ENCODE data around the gene TBC1D7. TPM values are rescaled to one million over a fixed set of nuclear protein-coding genes. Genes with fewer than 3 reads are reported as not detected.

TBC1D7 gene
- polyA plus RNA-seq, 1 donor from 2014 or later = 15.7 TPM

DNA sequence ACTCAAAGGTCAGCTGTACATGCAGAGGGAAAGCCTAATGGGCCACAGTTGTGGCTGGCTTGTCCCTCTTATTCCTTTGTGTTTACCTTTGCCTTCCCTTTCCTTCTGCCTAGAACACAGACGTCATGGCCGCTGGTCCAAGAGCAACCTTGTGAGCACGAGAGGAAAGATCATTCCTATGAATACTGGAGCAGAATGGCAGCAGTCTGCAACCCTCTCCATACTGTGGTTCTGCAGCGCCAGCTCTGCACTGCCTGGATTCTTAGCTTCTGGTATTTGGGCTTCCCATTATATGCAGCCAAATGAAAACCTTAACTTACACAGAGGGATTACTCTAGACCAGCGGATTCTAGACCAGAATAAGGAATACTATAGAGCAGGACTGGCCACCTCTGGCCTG lies 12.4 kb downstream of the TBC1D7 start:
- Mint-ChIP-seq H3K27me3 (no peaks in the 10 kb centered on the region), H3K36me3 (peaks cover 7% of the 10 kb centered on the region)

DNA sequence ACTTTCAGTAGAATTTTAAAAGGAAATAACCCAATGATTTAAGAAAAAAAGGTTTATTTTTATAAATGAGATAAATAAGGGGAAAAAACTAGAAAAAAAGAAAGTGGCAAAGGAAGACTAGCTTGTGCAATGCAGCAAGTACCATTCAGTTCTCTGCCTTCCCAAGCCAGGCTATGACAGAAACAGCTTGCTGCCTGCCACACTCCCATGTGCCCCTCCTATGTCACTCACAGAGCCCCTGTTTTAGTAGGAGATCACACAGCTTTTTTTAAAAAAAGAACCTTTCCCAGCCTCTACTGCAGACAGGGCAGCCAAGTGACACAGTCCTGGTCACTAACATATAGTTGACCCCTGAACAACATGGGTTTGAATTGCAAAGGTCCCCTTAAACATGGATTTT lies 13.5 kb downstream of the TBC1D7 start:
- Mint-ChIP-seq H3K9me3 (no peaks in the 10 kb centered on the region), H3K4me3 (no peak overlapping the region), H3K27ac (no peak overlapping the region), H3K27me3 (no peaks in the 10 kb centered on the region), H3K36me3 (peaks cover 6% of the 10 kb centered on the region), H3K4me1 (peaks cover 0 to 6% (median 0%) of the 10 kb centered on the region in 3 donors)

More for the DNA sequence above, 12.4 kb downstream of the TBC1D7 start:
- Mint-ChIP-seq H3K27ac (no peak overlapping the region), H3K4me1 (peaks cover 0 to 6% (median 0%) of the 10 kb centered on the region in 3 donors), H3K9me3 (no peaks in the 10 kb centered on the region), H3K4me3 (no peak overlapping the region)

DNA sequence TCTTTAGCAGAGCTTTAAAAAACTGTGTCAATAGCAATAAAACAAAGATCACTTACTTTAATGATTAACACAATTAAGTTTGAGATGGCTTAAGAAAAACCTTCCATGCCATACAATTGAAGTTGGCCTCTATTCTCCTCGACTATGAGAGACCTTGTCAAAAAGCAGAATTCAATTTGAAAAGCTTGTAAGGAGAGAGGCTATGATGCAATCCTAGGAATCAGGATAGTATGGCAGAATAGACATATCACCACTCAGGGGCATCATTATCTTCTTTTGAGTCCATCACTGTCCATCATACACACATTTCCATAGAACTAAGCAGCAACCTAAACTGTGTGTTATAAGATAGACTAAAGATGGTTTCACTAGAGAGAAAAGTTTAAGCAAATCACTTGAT lies 17.2 kb downstream of the TBC1D7 start:
- H3K36me3 Mint-ChIP-seq = peaks cover 19% of the 10 kb centered on the region
- no peaks in the 10 kb centered on the region for H3K27me3 Mint-ChIP-seq
- H3K4me3 Mint-ChIP-seq = no peak overlapping the region
- H3K9me3 Mint-ChIP-seq = no peaks in the 10 kb centered on the region
- no peak overlapping the region for H3K27ac Mint-ChIP-seq
- peaks cover 0 to 6% (median 0%) of the 10 kb centered on the region in 3 donors for H3K4me1 Mint-ChIP-seq

DNA sequence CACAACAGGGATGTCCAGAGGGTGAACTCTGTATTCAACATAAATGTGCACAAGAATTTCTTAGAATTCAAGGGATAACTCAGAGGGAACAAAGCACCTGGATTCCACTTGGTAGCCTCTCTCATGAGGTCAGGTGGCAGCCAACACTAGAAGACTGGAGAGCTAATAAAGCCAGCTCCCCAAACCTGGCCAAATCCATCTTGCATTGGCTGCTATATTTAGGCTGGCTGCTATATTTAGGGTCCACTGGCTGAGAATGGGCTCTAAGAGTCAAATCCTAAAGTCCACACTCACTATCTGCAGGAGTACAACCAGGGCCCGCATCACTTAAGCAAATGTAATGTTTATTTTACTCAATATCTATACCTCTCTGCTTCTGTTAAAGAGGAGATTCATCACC lies 20.0 kb downstream of the TBC1D7 start:
- Mint-ChIP-seq H3K4me3 (no peak overlapping the region), H3K36me3 (peaks cover 16% of the 10 kb centered on the region), H3K4me1 (peaks cover 17 to 27% (median 19%) of the 10 kb centered on the region in 3 donors), H3K27ac (no peak overlapping the region), H3K9me3 (no peaks in the 10 kb centered on the region), H3K27me3 (no peaks in the 10 kb centered on the region)

DNA sequence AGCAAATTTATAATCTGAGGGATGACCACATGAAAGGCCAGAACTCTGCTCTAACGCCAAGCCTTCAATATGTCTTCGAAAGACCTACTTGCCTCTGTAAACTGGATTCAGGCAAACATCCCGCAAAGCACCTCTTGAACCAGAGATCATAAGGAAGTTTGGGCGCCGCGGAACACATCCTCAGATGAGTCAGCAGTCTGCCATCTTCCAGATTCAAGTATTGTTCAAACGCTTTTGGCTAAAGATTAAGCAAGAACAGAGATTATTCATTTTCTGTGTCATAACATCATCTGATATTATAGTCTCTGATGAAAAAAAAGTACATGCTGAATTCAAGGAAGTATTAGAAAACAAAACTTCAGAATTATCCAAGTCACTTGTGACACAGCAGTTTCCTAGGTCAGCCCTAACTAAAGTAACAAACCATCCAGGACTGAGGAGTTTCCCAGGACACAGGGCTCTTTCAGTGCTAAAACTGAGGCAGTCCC lies 20.8 kb downstream of the TBC1D7 start:
- no peaks in the 10 kb centered on the region for H3K27me3 Mint-ChIP-seq
- no peaks in the 10 kb centered on the region for H3K9me3 Mint-ChIP-seq
- no peak overlapping the region for H3K27ac Mint-ChIP-seq
- H3K4me3 Mint-ChIP-seq = no peak overlapping the region
- H3K4me1 Mint-ChIP-seq = peaks cover 25 to 32% (median 27%) of the 10 kb centered on the region in 3 donors
- H3K36me3 Mint-ChIP-seq = peaks cover 16% of the 10 kb centered on the region

DNA sequence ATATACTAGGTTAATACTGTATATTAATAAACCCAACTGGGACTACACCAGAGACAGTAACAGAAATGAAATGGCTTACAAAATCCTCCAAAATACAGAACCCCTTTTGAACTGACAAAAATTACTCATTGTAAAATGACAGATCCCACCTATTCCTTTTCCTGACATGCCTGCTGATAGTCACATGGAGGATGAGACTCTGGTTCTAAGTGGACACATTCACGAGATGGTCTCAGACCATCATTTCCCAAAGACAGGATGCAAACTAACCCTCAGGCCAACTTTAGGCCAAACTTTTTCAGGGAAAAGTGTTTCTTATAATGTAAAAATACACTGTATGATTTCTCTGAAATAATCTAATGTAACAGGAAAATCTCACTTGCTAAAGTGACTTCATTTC lies 22.5 kb downstream of the TBC1D7 start:
- H3K36me3 Mint-ChIP-seq = peaks cover 14% of the 10 kb centered on the region
- peaks cover 26 to 32% (median 31%) of the 10 kb centered on the region in 3 donors for H3K4me1 Mint-ChIP-seq
- H3K9me3 Mint-ChIP-seq = no peaks in the 10 kb centered on the region
- no peak overlapping the region for H3K4me3 Mint-ChIP-seq
- H3K27me3 Mint-ChIP-seq = no peaks in the 10 kb centered on the region
- H3K27ac Mint-ChIP-seq = peak overlapping the region in 2 of 3 donors; percentile 39 to 62

DNA sequence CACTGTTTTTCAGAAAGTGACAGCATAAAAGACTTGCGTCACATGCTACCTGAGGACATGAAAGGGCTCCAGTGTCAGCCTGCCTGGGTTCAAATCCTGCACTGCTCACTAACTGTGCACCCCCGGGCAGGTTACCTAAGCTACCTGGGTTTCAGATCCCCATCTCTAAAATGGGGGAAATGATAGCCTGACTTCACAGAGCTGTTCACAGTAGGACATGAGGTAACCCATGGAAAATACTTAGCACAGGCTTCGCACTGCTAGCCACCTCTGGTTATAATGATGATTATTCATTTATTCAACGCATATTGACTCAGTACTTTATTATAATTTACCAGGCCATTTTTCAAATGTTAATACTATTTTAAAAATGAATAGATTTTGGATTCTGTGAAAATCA lies 23.0 kb downstream of the TBC1D7 start:
- Mint-ChIP-seq H3K4me1 (peaks cover 26 to 33% (median 32%) of the 10 kb centered on the region in 3 donors), H3K9me3 (no peaks in the 10 kb centered on the region), H3K36me3 (peaks cover 14% of the 10 kb centered on the region), H3K27ac (peak overlapping the region in 2 of 3 donors; percentile 62 to 86), H3K4me3 (peak overlapping the region; percentile 25 to 95 (median 39)), H3K27me3 (no peaks in the 10 kb centered on the region)

DNA sequence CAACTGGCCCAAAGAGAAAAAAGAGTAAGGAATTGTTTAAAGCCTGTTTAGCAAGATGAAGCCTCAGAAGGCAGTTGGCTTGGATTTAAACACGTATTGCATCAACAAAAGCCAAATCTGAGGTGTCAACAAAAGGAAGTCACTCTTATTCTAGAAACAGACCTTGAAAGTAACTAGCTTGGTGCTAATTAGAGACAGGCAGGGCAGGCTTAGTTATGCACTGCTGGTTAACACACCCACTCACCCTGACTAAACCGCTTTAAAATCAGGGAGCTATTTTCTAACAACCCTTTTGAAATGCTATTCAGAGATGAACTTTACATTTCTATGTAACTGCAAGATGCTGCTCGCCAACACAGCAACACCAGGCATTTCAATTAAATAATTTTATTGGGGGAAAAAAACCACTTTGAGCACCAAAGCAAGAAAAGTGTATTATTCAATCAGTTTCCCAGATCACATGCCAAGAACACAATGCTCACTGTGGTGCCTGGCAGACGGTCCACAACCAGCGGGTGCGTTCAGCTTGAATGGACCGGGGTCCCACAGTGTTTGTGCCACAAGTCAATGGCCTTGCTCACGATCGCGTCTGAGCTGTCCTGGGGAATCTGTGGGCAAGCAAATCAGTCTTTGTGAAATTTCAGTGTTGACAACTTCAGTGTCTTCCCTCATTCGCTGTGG lies 23.6 kb downstream of the TBC1D7 start:
- Mint-ChIP-seq H3K4me3 (peak overlapping the region; percentile 25 to 95 (median 39)), H3K27me3 (no peaks in the 10 kb centered on the region), H3K4me1 (peaks cover 26 to 37% (median 32%) of the 10 kb centered on the region in 3 donors), H3K9me3 (no peaks in the 10 kb centered on the region), H3K36me3 (peaks cover 12% of the 10 kb centered on the region), H3K27ac (peak overlapping the region; percentile 11 to 86 (median 13))

DNA sequence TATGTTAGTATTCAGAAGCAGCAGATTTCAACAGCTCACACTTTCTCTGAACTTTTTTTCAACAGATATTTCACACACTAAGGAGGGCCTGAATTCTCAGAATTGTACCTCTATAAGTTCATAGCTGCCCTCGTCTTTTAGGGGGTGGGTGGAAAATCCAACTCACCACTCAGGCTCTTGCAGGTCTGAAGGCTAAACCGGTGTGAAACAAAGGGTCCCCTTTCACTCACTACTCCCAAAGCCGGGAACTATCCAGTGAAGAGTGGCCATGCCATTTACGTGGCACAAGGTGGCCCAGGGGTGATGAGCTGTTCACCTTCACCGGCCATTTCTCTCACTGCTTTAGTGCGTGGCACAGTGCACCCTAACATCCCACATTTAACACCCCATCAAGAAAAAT lies 24.2 kb downstream of the TBC1D7 start:
- peak overlapping the region; percentile 22 to 95 (median 70) for H3K4me3 Mint-ChIP-seq
- H3K4me1 Mint-ChIP-seq = peaks cover 26 to 38% (median 32%) of the 10 kb centered on the region in 3 donors
- no peaks in the 10 kb centered on the region for H3K9me3 Mint-ChIP-seq
- peak overlapping the region; percentile 11 to 95 (median 71) for H3K27ac Mint-ChIP-seq
- H3K36me3 Mint-ChIP-seq = peaks cover 9% of the 10 kb centered on the region
- no peaks in the 10 kb centered on the region for H3K27me3 Mint-ChIP-seq

DNA sequence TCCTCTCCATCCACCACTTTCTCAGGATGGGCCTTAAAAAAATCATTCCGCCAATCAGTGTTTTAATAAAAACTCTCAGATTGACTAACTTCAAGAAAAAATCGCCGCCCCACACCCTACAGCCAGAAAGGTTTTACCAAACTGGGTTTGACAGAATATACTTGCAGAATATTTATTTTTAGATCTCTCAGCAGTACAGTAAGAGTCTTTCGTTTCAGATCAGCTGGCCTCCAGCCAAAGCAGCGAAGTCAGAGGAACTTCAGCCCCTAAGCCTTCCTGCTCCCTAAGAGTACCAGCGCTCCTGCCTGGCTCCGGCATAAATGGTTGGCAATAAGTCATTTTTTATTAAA lies 24.7 kb downstream of the TBC1D7 start:
- Mint-ChIP-seq H3K27ac (peak overlapping the region; percentile 65 to 95 (median 71)), H3K27me3 (no peaks in the 10 kb centered on the region), H3K4me3 (peak overlapping the region; percentile 54 to 95 (median 71)), H3K9me3 (no peaks in the 10 kb centered on the region), H3K4me1 (peaks cover 26 to 40% (median 32%) of the 10 kb centered on the region in 3 donors), H3K36me3 (peaks cover 9% of the 10 kb centered on the region)

DNA sequence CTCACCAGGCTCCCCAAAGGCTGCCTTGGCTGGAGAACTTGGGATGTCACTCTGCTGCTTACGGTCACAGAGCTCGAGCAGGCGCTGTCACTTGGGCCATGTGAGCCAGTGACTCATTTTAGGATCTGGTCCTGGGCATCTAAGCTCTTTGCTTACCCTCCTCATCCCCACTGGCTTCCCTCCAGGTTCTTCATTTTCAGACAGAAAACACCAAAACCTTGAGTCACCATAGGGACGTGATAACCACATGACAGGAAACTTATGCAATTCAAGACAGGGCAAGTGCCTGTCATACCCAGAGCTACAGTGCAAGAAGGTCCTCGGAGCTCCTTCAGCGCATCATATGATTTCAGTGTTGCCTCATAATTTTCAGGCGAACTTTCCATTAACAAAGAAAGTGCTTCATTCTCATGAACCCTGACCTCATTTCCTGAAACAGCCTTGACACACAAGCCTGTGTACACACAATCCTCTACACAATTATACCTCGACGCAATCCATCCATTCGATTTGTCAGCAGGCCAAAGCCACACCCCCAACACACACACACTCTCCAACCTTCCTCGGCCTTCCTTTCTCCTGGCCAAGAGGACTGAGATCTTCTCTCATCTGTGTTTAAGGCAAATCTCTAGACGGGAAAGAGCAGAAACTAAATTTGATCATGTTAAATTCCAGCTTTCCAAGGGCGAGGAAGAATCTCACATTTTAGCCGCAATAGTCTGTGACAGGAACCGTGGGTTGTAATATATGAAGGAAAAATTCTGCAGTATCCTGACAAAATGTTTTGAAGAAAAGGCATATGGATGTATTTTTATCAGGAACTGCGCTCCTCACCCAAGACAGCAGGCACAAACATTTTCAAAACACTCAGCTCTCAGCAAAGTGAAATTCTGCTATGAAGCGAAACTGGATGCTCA lies 25.3 kb downstream of the TBC1D7 start:
- Mint-ChIP-seq H3K4me3 (peak overlapping the region; percentile 54 to 95 (median 71)), H3K9me3 (no peaks in the 10 kb centered on the region), H3K36me3 (peaks cover 8% of the 10 kb centered on the region), H3K4me1 (peaks cover 30 to 40% (median 32%) of the 10 kb centered on the region in 3 donors), H3K27ac (peak overlapping the region; percentile 65 to 95 (median 76)), H3K27me3 (no peaks in the 10 kb centered on the region)

DNA sequence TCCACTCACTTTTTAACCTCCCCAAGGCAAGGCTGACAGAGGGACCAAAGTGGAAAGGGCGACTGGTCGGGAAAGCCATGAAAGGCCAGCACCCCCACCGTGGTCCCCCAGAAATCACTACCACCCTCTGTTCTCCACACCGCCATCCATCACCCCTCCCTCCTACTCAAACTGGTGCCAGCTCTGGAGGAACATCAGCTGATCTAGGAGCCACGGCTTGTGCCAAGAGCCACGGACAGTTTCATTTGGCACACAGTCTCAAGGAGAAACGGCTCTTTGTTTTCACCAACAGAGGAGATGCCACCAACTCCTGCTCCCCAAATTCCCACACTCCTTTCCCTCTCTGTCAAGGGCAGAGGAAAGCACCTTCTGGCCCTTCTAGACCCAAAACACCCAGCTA lies 26.0 kb downstream of the TBC1D7 start:
- peak overlapping the region in 1 of 4 donors; percentile 33 for H3K4me3 Mint-ChIP-seq
- H3K9me3 Mint-ChIP-seq = no peaks in the 10 kb centered on the region
- H3K4me1 Mint-ChIP-seq = peaks cover 31 to 40% (median 32%) of the 10 kb centered on the region in 3 donors
- H3K36me3 Mint-ChIP-seq = peaks cover 6% of the 10 kb centered on the region
- H3K27me3 Mint-ChIP-seq = no peaks in the 10 kb centered on the region
- H3K27ac Mint-ChIP-seq = peak overlapping the region; percentile 65 to 95 (median 76)

DNA sequence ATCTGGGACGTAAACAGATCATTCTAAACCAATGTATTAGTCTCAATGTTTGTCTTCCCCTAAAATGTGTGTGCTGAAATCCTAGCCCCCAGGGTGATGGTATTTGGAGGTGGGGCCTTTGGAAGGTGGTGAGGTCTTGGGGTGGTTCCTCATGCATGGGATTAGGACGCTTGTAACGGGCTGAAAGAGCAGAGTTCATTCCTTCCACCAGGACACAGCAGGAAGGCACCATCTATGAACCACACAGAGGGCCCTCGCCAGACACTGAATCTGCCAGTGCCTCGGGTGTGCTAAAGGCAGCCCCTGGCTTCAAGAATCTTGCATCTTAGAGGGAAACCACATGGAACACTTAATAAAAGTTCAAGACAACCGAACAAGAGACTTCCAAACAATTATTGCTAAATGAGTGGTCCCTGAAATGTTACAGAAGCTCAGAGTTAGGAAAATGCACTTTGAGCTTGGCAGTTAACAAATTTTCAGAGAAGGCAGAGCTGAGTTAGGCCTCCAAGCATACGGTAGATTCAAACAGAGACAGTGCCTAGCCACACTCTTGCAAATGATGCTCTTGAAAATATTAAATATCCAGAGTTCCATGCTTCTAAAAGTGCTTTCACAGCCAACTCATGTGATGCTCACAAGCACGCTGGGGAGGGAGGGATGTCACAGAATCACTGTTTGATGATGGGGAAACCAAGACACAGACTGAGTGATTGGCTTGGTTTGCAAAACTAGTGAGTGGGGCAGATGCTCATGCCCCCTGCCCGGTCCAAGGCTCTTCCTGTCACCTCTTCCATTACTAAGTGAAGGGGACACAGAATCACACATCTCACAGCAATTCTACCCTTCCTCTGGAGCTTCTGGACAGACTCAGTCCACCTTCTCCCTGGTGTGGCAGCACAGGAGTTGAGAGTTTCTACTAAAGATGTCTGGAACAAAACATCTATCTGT lies 27.4 kb downstream of the TBC1D7 start:
- Mint-ChIP-seq H3K9me3 (no peaks in the 10 kb centered on the region), H3K4me1 (peaks cover 37 to 47% (median 39%) of the 10 kb centered on the region in 3 donors), H3K27me3 (no peaks in the 10 kb centered on the region), H3K4me3 (peak overlapping the region in 1 of 4 donors; percentile 74), H3K36me3 (peaks cover 3% of the 10 kb centered on the region), H3K27ac (peak overlapping the region in 1 of 3 donors; percentile 14)

DNA sequence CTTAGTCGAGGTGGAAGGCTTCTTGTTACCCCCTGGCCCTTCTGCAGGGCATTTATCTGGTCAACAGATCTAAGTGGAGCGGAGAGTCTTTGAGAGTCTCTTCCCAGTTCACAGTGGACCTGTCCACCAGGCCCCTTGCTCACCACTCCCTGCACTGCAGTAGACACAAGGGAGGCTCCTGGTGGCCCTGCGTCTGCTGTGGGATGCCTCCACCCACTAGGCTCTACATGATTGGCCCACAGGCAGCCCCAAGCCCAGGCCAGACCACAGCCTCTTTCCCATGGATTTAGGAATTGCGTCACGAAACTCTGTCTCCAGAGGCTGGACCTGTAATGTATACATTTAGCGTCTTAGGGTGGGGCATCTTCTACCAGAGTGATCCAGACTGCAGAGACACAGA lies 28.4 kb downstream of the TBC1D7 start:
- Mint-ChIP-seq H3K27ac (no peak overlapping the region), H3K36me3 (peaks cover 5% of the 10 kb centered on the region), H3K4me3 (peak overlapping the region in 2 of 4 donors; percentile 11 to 57), H3K4me1 (peaks cover 32 to 40% (median 33%) of the 10 kb centered on the region in 3 donors), H3K27me3 (no peaks in the 10 kb centered on the region), H3K9me3 (no peaks in the 10 kb centered on the region)

All from IgD-negative memory B cell (primary cell).